RCC 7860 (cell line): ENCODE measurements around the gene GRB10.
"Not testable (repeated sequence)": the region's sequence is repeated elsewhere in the genome, so short reads cannot be mapped to it uniquely, and the experiment has no call there.

Experiments used
- DNase-seq: peaks from one replicate; pipeline ENCODE4 v3.0.0-alpha.2; 2015; ENCODE audit warnings: low spot score
- FAIRE-seq: peaks from 2 replicates; lab custom pipeline; 2012; peaks lifted over from hg19 to GRCh38; lab: Jason Lieb, UNC

Gene GRB10

DNA sequence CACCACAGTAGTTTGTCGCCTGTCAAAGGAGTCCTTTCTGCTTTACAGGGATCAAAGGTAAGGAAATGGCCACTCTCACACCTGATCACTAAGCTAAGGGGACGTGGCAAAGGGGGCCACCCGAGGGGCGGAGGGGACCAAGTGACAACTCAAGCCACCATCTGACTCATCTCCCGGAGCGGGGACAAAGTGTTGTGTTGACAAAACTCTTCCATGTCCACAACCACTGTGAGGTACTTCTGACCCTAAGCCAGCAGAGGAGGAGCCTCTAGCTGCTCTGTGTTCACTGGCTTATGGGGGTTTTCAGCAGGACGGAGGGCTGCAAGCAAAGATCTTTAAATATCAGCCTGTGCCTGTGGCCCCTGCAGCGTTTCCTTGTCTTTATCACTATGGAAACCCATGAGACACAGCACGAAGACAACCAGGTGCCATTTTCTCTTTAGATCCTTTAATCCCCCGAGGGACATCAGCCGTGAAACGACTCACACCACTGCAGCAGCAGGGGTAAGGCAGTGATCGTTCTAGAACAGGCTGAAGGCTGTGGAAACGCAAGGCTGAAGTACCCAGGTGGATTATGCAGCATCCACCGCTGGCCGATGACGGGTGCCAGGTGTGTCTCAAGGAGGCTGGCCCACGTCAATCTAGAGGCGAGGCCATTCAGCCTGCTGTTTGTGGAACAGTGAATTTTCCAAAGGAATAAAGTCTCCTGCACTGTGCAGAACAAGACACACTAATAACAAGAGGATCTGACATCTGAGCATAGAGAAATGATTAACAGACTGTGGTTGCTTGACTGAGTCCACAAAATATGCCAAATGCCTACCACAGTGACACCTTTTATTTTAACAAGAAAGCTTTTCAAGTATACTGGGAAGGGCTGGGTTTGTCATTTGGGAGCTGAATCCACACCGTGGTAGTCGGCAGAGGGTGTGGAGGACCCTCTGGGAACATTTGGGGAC is 190.9 kb downstream of the GRB10 start:
- DNase-seq (peak; percentile 74), FAIRE-seq (peak; percentile 87)

DNA sequence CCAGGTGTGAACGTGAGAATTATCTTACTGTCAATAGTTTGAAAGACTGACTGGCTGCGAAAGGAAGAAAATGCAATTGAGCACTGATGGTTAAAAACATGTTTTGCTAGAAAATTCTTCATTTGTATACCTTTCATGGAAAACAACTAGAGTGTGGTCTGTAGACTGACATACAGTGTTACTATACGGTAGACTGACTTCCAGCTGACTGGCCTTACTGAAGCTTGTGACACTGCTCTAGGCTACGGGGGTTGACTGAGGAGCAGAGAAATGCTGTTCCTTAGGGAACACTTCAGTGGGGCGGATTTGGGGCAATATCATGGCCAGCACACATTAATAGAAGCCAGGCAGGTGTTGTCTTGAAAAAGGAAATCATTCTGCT is 191.6 kb downstream of the GRB10 start:
- DNase-seq (no peak), FAIRE-seq (no peak)

DNA sequence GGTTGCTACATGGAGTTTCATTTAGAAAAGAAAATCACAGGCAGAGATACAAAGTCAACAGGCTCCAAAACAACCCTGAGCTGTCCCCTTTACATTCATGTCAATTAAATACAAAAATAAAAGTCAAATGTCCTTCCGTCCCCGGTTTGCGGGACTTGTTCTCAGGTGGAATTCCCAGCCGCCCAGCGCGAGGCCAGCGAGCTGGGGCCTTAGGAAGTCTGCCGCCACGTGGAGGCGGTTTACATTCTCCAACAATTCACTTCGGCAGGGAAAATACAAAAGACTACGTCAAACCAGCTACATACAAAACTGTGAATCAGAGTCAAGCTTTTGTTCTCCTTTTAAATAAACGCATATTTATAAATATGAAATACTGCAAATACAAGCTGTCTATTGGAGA is 192.2 kb downstream of the GRB10 start:
- DNase-seq (no peak), FAIRE-seq (no peak)

DNA sequence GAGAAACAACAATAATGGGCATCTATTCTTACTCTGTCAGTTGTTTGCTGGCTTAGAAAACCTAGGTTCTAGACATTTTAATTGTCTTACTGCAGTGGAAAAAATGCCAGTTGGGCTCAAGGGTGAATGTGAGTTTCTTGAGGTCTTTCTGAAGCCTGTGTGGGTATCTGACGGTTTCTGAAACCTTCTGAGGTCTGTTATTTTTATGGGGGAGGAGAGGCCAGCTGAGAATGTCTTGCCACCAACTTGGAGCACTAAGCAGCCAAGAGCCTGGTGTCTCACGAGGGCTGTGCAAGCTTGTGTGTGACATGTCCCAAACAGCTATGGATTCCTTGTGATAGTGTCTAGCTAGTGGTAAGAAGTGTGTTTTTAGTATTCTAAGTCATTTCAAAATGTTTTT is 193.3 kb downstream of the GRB10 start:
- FAIRE-seq (no peak), DNase-seq (no peak)

DNA sequence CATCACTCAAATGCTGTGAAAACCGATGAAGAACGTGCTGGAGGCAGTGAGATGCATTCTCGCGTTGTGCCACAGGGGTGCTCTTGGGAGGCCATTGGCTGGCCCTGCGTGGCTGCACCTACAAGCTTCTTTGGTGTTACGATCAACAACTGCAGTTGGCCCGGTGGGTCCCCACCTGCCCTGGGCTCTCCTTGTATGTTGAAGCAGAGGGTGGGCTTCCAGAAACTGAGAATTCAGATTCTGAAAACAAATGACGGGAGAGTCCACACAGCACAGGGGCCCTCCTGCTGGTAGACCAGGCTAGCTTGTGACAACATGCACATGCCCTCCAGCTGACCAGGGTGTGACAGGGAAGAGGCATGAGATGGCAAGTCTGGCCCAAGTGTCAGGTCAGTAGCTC is 193.8 kb downstream of the GRB10 start:
- FAIRE-seq (no peak), DNase-seq (no peak)

DNA sequence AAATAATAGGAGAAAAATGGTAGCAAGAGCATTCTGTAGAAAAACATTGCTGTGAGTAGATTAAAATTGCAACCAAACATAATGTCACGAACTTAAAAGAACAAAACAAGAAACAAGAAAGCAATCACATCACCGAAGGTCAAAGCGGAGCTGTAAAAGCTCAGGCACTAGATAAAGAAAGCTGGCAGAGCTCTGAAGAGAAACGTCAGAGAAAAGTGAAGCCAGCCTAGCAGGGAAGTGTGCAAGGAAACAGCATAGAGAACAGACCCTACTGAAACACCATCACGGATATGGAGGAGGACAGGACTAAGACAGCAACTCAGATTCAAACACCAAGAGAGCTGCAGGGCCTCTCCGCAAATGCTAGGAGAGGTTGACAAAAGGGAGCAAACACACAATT is 195.0 kb downstream of the GRB10 start:
- no peak for DNase-seq
- no peak for FAIRE-seq

DNA sequence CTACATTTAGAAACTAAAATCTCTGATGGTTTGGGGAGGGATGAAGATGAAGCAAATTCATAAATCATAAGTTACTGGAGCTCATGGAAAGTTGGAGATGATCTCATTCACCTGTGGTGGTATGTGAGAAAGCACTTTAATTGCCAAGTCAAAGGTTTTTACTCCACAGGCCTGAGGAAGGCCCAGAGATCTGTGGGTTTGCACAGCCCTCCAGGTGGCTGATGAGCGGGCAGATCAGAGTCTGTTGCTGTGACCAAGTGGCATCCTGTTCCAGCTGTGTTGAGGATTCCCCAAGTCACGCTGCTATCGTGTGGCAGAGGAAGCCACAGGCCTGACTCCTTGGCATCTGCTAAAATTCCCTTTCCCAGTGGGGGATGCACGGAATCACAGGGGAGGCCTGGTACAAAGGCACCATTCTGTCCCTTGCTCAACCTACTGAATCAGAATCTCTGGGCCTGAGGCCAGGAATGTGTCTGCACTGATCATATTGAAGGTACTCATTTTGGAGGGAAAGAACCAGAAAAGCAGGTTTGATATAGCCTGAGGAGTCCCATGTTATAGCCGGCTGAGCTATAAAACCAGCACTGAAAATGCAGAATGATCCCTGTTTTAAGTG is 197.8 kb downstream of the GRB10 start:
- FAIRE-seq (no peak), DNase-seq (peak; percentile 57)

DNA sequence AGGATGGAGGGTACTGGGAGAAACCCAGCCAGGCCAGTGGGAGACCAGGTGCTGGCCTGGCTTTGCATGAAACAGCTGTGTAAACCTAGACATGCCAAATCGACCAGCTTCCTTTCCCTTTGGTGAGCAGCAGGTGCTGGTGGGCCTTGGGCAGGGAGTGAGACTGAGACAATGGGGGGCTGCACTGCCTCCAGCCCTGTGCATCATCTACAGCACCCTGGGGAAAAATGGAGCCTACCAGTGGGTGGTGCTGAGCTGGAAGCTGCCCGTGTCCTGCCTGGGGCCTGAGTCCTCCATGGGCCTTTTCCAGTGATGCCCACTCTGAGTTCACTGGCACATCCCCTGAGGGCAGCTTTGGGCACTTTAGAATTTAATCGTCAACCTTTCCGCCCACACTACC is 198.3 kb downstream of the GRB10 start:
- no peak for DNase-seq
- FAIRE-seq = no peak

DNA sequence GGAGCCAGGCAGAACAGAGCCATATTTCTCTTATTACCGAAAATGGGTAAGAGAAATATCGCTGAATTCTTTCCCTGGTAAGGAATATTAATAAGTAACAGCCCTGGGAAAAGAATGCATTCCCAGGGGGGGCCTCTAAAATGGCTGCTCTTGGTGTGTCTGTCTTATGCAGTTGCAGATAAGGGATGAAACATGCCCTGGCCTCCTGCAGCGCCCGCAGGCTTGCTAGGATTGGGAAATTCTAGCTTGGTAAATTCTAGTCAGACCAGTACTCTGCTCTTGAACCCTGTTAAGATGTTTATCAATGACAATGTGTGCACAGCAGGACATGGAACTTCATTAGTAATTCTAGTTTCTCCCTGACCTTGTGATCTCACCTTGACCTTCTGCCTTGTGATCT is 199.4 kb downstream of the GRB10 start:
- DNase-seq, FAIRE-seq: not testable (repeated sequence)

DNA sequence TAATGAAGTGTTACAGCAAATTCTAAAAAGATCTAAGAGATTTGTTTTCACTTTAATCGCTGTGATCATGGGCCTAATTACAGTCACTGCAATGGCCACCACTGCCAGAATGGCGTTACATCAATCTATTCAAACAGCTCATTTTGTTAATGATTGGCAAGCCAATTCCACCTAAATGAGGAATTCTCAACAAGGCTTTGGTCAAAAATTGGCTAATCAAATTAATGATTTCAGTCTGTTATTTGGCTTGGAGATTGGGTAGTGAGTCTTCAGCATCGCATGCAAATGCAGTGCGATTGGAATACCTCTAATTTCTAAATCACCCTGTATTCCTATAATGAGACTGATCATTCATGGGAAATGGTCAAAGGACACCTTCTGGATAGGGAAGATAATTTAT is 200.4 kb downstream of the GRB10 start:
- not testable (repeated sequence) for FAIRE-seq

DNA sequence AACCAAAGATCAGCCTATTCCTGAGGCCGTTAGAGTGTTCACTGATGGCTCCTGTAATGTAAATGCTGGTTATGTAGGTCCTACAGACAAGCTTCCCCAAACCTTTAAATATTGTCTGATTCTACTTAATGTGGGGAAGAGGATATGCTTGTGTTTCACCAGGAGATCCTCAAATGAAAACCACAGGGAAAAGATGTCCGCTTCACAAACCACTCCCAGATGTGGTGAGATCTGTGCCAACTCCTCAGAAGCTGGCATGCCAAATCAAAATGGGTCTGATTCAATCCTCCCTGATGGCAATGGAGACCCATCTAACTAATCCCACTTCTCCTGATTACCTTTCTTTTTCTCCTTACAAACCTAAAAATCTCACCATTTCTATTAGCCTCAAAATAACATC is 202.0 kb downstream of the GRB10 start:
- not testable (repeated sequence) for DNase-seq, FAIRE-seq

More for the DNA sequence above, 200.4 kb downstream of the GRB10 start:
- DNase-seq = not testable (repeated sequence)

DNA sequence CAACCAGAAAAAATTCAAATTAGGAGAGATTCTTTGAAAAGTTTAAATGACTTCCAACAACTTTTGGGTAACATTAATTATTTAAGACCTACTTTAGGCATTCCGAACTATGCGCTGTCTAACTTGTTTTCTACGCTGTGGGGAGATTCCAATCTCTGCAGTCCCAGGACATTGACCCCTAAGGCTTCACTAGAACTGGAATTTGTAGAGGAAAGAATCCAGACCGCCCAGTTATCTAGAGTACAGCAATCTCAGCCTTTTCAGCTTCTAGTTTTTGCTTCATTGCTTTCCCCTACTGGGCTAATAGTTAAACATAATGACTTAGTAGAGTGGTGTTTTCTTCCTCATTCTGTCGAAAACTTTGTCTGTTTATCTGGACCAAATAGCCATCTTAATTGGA is 202.6 kb downstream of the GRB10 start:
- DNase-seq = no peak
- FAIRE-seq = no peak

DNA sequence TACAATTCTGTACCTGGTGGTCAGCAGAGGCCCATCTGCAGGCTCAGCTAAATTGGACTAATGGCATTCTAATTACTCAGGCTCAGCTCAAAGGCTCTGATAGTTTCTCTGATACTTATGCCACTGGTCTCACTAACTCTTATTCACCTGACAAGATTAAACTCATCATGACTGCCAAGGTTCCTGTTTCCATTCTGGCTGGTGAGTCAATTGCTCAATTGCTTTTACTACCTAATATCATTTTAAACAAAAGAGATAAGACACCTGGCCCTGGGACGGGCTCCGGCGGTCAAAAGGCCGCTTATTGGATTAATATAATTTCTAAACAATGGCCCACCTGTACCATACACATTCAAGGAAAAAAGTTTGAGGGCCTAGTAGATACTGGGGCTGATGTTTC is 204.6 kb downstream of the GRB10 start:
- not testable (repeated sequence) for DNase-seq, FAIRE-seq

DNA sequence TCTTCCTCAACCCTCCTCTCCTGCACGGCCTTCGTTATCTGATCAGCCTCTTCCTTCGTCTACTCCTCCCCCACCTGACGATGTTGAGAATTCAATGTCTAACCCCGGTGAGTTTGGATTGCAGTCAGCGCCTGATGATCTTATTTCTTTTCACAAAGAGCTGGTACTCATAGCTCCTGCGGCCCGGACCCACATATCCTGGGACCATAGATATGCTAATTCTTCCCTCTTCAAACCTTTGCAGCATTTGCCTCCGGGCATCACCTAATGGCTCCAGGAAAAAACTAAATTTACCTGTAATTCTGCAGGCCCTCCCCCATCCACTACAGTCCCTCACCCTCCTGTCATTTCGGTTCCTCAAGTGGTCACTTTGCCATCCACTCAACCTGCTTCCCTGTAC is 205.1 kb downstream of the GRB10 start:
- DNase-seq (no peak), FAIRE-seq (no peak)

DNA sequence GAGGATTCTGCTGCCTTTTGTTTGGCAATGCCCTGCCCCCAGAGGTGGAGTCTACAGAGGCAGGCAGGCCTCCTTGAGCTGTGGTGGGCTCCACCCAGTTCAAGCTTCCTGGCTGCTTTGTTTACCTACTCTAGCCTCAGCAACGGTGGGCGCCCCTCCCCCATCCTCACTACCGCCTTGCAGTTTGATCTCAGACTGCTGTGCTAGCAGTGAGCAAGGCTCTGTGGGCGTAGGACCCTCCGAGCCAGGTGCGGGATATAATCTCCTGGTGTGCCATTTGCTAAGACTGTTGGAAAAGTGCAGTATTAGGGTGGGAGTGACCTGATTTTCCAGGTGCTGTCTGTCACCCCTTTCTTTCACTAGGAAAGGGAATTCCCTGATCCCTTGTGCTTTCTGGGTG is 206.3 kb downstream of the GRB10 start:
- FAIRE-seq, DNase-seq: not testable (repeated sequence)

DNA sequence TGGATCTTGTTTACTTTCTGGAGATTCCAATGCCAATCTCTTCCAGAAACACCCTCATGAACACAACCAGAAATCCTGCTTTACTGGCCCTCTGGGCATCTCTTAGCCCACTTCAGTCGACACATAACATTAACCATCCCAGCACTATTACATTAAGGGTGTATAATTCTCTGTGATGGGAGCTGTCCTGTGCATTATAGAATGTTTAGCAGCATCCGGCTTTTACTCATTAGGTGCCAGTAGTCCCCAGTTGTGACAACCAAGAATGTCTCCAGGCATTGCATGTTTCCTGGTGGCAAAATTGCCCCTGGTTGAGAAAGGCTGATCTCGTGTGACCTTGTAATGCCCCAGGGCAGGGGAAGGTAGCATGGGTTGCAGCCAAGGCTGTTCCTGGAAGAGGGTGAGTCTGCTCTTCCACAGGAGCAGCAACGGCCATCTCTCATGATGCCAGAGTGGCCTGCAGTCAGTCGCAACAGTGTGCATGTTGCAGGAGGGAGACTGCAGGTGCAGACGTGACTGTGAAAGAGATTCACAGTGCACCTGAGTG is 214.9 kb downstream of the GRB10 start:
- DNase-seq (no peak), FAIRE-seq (no peak)

DNA sequence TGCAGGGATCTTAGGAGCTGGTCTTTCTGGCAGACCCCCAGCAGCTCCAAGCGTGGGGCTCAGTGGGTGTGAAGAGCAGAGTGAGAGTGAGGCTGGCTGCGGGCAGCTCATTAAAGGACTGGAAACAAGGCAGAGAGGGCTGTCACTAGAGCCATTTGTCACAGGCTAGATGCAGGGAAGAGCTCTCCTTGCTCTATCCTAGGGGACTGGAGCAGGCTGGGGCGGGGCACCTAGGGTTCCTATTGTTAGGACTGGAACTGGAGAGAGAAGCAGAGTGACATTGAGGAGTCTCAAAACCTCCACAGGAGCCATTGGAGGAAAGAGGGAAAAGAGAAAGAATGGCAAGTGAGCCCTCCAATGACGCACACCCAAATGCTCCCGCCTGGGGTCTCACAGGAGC is 216.7 kb downstream of the GRB10 start:
- no peak for DNase-seq
- no peak for FAIRE-seq

DNA sequence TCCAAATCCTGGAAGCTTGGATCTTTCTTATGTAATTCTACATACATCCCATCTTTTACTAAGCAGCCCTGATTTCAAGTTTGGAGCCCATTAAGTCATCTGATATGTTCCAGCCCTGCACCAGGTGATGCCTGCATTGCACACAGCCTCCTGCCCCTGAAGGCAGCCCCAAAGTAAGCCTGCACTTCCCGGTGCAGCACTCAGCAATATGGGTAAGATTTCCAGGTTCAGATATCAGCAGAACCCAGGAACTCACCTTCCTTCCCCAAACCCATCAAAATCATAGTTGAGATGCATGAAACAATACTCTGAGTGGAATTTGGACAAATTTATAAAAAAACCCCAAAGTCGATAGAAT is 217.2 kb downstream of the GRB10 start:
- FAIRE-seq (no peak), DNase-seq (no peak)

DNA sequence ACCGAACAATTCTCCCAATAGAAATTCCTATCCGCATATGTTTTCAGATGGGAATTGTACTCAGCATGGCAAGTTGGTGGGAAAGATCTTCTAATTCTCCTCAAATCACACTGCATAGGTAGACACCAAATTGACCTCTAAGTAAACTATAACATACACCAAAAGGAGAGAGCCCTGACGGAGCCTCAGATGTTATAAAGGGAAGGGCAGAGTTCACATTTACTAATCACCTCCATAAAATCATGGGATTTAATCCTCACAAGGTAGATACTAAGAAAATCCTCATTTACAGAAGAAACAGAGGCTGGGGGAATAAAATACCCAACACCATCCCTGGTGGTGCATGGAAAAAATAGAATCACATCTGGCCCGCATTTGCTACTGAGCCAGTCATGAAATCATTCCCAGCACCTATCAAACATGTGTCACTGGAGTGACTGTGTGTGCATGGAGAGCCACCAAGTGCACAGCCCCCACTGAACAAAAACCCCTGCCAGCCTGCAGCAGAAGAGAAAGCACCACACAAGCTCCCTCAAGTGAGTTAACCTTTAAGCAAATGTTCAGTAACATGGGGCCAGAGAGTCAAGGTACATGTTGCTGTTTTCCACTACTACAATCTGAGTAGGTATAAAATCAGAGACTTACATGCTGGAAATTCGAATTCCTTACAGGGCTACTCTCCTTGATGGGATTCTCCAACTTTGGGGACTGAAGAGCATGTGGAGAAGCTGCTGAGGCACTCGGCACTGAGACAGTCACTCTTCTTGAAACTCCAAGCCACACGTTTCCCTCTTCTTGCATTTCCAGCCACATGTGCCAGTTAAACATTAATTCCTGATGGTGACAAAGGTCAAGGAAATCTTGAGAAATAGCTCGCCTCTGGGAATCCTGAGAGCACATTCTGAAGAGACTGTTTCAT is 217.8 kb downstream of the GRB10 start, which contains the start of gene DDC:
Gene DDC, minus strand, starts transcription at position 766 of the 919 bp plus-strand sequence. CDS start 21,320 bp downstream, outside the sequence.
- FAIRE-seq (peak; percentile 92), DNase-seq (peak; percentile 70)

DNA sequence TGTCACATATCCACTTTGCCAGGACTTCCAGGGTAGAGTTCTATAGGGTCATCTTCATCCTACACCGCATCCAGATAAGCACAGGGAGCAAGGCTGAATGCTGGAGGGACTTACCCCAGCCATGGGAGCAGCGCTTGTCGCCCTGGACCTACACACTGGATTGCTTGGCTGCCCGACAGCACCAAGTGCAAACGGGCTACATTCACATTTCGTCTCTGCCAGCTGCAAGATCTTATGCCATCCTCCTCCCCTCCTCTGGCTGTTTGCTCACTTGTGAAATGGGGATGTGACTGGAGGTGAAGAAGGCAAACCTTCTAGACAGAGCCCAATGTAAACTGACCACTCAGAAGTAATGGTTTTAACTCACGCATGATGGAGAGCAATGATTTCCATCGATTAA is 218.5 kb downstream of the GRB10 start:
- DNase-seq (no peak), FAIRE-seq (no peak)

DNA sequence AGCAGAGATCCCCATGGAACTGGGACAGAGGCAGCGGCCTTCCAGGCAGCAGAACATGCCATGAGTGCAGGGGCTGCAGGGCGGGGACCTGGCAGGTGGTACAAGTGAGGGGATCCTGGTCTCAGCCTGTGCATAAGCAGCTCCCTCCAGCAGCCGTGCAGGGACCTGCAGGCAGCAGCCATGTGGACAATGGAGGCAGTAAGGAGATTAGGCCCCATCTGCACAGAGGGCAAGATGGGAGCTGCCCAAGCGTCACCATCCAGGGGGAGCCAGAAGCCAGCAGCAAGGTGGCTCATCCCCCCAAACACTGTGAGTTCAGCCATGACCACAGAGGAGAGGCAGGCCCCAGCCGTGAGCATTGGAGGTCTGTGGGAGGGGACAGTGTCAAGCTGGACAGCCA is 220.6 kb downstream of the GRB10 start:
- no peak for FAIRE-seq
- DNase-seq = no peak
